ENCODE measurements around the gene IL18RAP. TPM values are rescaled to one million over a fixed set of nuclear protein-coding genes. Genes with fewer than 3 reads are reported as not detected.

IL18RAP gene
- total RNA-seq, 1 donor from 2014 or later: 40.3 TPM

GRCh38 chr2:102489646-102490045 lies 66.7 kb downstream of the IL18RAP start:
- intact Hi-C loops (cut with micrococcal nuclease): no loop called here

GRCh38 chr2:102492006-102492405 lies 69.0 kb downstream of the IL18RAP start:
- intact Hi-C loops (cut with micrococcal nuclease): no loop called here

DNA sequence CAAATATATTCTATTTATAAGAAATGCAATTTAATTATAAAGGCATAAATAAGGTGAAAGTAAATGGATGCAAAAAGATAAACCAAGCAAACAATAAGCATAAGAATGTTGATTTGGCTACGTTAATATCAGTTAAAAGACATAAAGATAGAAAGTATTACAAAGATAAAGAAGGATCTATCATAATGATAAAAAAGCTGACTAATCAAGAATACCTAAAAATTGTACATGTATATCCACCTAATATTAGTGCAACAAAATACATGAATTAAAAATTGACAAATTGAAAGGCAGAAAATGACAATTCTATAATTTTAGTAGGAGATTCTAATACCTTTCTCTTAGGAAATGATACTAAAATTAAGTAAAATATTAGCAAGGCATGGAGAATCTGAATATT lies 71.6 kb downstream of the IL18RAP start:
- intact Hi-C loops (cut with micrococcal nuclease): no loop called here

DNA sequence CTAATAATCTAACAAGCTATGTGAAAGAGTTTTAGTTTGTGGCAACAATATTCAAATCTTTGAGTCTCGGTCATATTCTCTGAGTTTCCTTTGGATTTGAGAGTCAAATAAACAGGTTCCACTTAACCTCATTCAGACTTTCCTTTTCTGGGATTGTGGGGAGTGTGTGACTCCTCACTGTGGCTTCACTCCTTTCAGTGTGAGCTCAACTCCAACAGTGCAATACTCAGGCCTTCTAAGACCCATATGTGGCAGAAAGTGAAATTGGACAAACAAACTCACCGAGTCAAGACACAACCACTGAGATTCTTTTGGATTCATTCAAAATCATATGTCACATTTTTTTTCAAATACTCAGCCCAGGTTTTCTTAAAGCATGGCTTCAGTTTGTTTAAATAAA lies 75.5 kb downstream of the IL18RAP start:
- intact Hi-C loops (cut with micrococcal nuclease): no loop called here

DNA sequence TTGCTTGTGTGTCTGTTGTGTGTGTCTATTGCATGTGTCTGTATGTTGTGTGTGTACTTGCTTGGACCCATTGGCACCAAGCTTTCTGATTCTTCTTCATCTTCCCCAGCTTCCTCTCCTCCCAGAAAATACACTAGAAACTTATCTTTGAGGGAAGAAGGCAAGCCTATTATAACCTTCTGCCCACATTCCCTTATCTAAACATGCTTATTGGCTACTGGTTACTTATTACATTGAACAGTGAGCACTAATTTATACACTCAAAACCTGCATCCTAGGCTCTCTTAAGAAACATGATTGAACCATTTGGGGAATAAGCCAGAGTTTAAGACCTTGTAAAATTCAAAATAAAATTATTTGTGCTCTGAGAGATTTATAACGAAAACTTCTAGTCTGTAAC lies 76.6 kb downstream of the IL18RAP start:
- intact Hi-C loops (cut with micrococcal nuclease): no loop called here

Other genes with a start within 250 kb of the IL18RAP start
- gene IL1RL2, start 236.1 kb upstream of the IL18RAP start, total RNA-seq: not detected in 2 replicates
- gene IL1RL1, start 111.6 kb upstream of the IL18RAP start, total RNA-seq: 16.0 and 16.2 TPM in 2 replicates
- gene IL18R1, start 67.4 kb upstream of the IL18RAP start, total RNA-seq: 83.8 and 83.9 TPM in 2 replicates
- gene SLC9A4, start 50.1 kb downstream of the IL18RAP start, total RNA-seq: 0.15 and 0.20 TPM in 2 replicates
- gene SLC9A2, start 196.4 kb downstream of the IL18RAP start, total RNA-seq: not detected in 2 replicates

Data from T-helper 1 cell treated with Interleukin-12 subunit alpha and Interleukin-12 subunit beta and Interleukin-4 antibody, amounts not matched to agents 30 ng/mL and 1 ng/mL, for 36 hours (primary cell).